Measurements from ENCODE around the gene AUNIP. TPM values are rescaled to one million over a fixed set of nuclear protein-coding genes. Genes with fewer than 3 reads are reported as not detected.

Gene AUNIP
- total and polyA plus RNA-seq, 2 donors (not counting 3 experiments of a cell fraction or from before 2014, with no cell fraction given), result 1.8 to 4.5 TPM

DNA sequence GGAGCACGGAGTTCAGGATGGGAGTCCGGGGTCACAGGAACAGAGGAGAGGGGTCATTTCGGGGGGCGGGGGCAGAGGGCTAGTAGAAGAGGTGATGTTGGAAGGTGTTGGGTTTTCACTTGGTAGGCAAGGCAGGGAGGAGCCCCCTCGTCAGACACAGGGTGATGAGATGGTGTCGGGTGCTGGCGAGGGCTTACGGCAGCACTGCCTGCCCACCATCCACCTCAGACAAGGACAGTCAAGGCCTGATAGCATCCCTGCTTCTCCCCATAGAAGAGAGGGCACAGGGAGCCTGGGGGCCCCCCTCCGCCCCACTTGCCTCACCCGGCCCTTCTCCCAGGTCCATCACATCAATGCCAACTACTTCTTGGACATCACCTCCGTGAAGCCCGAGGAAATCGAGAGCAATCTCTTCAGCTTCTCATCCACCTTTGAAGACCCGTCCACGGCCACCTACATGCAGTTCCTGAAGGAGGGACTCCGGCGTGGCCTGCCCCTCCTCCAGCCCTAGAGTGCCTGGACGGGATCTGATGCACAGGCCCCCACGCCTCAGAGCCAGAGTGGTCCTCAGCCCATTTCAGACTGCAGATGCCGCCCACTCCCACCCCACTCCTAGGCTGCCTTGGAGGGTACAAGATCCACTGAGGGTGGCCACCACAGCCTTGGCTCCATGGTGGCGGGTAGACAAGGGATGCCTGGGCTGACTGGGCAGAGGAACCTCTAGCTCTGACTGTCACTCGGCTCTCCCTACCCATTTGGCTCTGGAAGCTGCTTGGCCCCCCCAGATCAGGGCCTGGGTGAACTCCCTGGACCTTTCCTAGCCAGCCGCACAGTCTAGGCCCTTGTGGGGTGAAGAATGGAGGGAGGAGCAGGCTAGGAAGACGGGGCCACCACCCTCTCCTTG lies 43.8 kb downstream of the AUNIP start:
- H3K4me1 ChIP-seq (ENCODE audit: control insufficient read depth, extremely low read depth, insufficient read depth, low read length), result peaks cover 3% of the 10 kb centered on the region
- intact Hi-C loops (cut with micrococcal nuclease) (no loop called here), dilution Hi-C loops (cut with MboI; ENCODE audit: extremely low pct_ligation_motif_present, low sequenced_read_pairs) (no loop called here)
- no peak overlapping the region for H3K9ac ChIP-seq (replicated peaks; ENCODE audit: extremely low read depth, insufficient read depth, low read length)
- FAIRE-seq (no peak), DNase-seq (ENCODE audit: low read depth, low spot score) (no peak)
- H3K36me3 ChIP-seq (ENCODE audit: control insufficient read depth in 2 of 2, extremely low read depth in 1 of 2, insufficient read depth in 2 of 2, low read length in 2 of 2), result peaks cover 4 to 42% of the 10 kb centered on the region in 2 experiments
- no peak overlapping the region for H3K4me3 ChIP-seq (replicated peaks in 1 of 3; ENCODE audit: insufficient read depth in 1 of 3, low read depth in 1 of 3, low read length in 3 of 3)
- H3K9me3 ChIP-seq (replicated peaks; ENCODE audit: control insufficient read depth, insufficient read depth, low read length), result no peaks in the 10 kb centered on the region
- H3K4me2 ChIP-seq (ENCODE audit: insufficient read depth, low read length), result no peak overlapping the region
- no peaks in the 10 kb centered on the region for H3K27me3 ChIP-seq (ENCODE audit: control insufficient read depth in 2 of 2, insufficient read depth in 2 of 2, low read length in 2 of 2)
- no peak overlapping the region for H2AFZ ChIP-seq (ENCODE audit: low read depth, low read length)
- no peaks in the 10 kb centered on the region for H3K79me2 ChIP-seq (ENCODE audit: control insufficient read depth, insufficient read depth, low read length)
- ChIA-PET CTCF (no interaction called here), POLR2A (interaction anchor here (0.6 kb wide), 1 partner anchor 54 kb away, joined by 5 read pairs; no protein-coding TSS in a partner anchor)
- H4K20me1 ChIP-seq (replicated peaks; ENCODE audit: control insufficient read depth, extremely low read depth, insufficient read depth, low read length), result no peaks in the 10 kb centered on the region
- H3K9me1 ChIP-seq (replicated peaks; ENCODE audit: control insufficient read depth, extremely low read depth, insufficient read depth, low read length), result no peaks in the 10 kb centered on the region
- TF ChIP-seq POLR2AphosphoS5 (IDR thresholded peaks at IDR 0.05; ENCODE audit: insufficient read depth, low read depth, low read length), result no peak
- no peak overlapping the region for H3K27ac ChIP-seq (ENCODE audit: insufficient read depth, low read depth, low read length)
- BruUV-seq (replicated peaks), result no TSS peak

GRCh38 chr1:25814549-25815087 lies 44.6 kb downstream of the AUNIP start:
- Histone ChIP-seq H3K27me3 (ENCODE audit: control insufficient read depth in 2 of 2, insufficient read depth in 2 of 2, low read length in 2 of 2) (no peaks in the 10 kb centered on the region), H3K9me3 (replicated peaks; ENCODE audit: control insufficient read depth, insufficient read depth, low read length) (no peaks in the 10 kb centered on the region), H3K79me2 (ENCODE audit: control insufficient read depth, insufficient read depth, low read length) (no peaks in the 10 kb centered on the region), H3K4me3 (replicated peaks in 1 of 3; ENCODE audit: insufficient read depth in 1 of 3, low read depth in 1 of 3, low read length in 3 of 3) (no peak overlapping the region), H2AFZ (ENCODE audit: low read depth, low read length) (no peak overlapping the region), H3K36me3 (ENCODE audit: control insufficient read depth in 2 of 2, extremely low read depth in 1 of 2, insufficient read depth in 2 of 2, low read length in 2 of 2) (peaks cover 7 to 50% of the 10 kb centered on the region in 2 experiments), H3K9me1 (replicated peaks; ENCODE audit: control insufficient read depth, extremely low read depth, insufficient read depth, low read length) (no peaks in the 10 kb centered on the region), H3K27ac (ENCODE audit: insufficient read depth, low read depth, low read length) (no peak overlapping the region), H3K9ac (replicated peaks; ENCODE audit: extremely low read depth, insufficient read depth, low read length) (no peak overlapping the region), H3K4me1 (ENCODE audit: control insufficient read depth, extremely low read depth, insufficient read depth, low read length) (peaks cover 3% of the 10 kb centered on the region), H4K20me1 (replicated peaks; ENCODE audit: control insufficient read depth, extremely low read depth, insufficient read depth, low read length) (no peaks in the 10 kb centered on the region), H3K4me2 (ENCODE audit: insufficient read depth, low read length) (no peak overlapping the region)
- dilution Hi-C loops (cut with MboI; ENCODE audit: extremely low pct_ligation_motif_present, low sequenced_read_pairs), result no loop called here
- ChIA-PET POLR2A (interaction anchor here (0.6 kb wide), 1 partner anchor 53 kb away, joined by 5 read pairs; no protein-coding TSS in a partner anchor), CTCF (interaction anchor here (1.2 kb wide), 1 partner anchor 206 kb away, joined by 3 read pairs; no protein-coding TSS in a partner anchor)
- BruUV-seq (replicated peaks), result no TSS peak
- no peak for TF ChIP-seq JUN (IDR thresholded peaks at IDR 0.05; ENCODE audit: borderline replicate concordance, insufficient read depth, insufficient read length, low read depth)
- no peak for TF ChIP-seq EZH2 (IDR thresholded peaks at IDR 0.05; ENCODE audit: borderline replicate concordance, low read depth, low read length, severe bottlenecking)
- TF ChIP-seq POLR2A (IDR thresholded peaks at IDR 0.05; ENCODE audit: low read depth, low read length), result no peak
- TF ChIP-seq, protein P1, sequence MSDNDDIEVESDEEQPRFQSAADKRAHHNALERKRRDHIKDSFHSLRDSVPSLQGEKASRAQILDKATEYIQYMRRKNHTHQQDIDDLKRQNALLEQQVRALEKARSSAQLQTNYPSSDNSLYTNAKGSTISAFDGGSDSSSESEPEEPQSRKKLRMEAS (IDR thresholded peaks at IDR 0.05; ENCODE audit: insufficient read depth, insufficient read length), result no peak
- no peak for TF ChIP-seq POLR2AphosphoS5 (IDR thresholded peaks at IDR 0.05; ENCODE audit: insufficient read depth, low read depth, low read length)
- no peak for TF ChIP-seq GATA2 (IDR thresholded peaks at IDR 0.05; ENCODE audit: insufficient read depth, insufficient read length, low read depth, low read length)
- no peak for TF ChIP-seq MYC (IDR thresholded peaks at IDR 0.05; ENCODE audit: low read depth, low read length)
- no peak for TF ChIP-seq FOS (IDR thresholded peaks at IDR 0.05; ENCODE audit: borderline replicate concordance, insufficient read depth, low read length)
- TF ChIP-seq, protein P2, sequence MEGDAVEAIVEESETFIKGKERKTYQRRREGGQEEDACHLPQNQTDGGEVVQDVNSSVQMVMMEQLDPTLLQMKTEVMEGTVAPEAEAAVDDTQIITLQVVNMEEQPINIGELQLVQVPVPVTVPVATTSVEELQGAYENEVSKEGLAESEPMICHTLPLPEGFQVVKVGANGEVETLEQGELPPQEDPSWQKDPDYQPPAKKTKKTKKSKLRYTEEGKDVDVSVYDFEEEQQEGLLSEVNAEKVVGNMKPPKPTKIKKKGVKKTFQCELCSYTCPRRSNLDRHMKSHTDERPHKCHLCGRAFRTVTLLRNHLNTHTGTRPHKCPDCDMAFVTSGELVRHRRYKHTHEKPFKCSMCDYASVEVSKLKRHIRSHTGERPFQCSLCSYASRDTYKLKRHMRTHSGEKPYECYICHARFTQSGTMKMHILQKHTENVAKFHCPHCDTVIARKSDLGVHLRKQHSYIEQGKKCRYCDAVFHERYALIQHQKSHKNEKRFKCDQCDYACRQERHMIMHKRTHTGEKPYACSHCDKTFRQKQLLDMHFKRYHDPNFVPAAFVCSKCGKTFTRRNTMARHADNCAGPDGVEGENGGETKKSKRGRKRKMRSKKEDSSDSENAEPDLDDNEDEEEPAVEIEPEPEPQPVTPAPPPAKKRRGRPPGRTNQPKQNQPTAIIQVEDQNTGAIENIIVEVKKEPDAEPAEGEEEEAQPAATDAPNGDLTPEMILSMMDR (IDR thresholded peaks at IDR 0.05; ENCODE audit: extremely low read depth in 1 of 2, insufficient read depth in 1 of 2, low read depth in 1 of 2, low read length in 2 of 2), result no peak
- intact Hi-C loops (cut with micrococcal nuclease), result no loop called here
- DNase-seq (ENCODE audit: low read depth, low spot score), result no peak
- no peak for FAIRE-seq
